Posterior cingulate gyrus (tissue), 11 donors: ENCODE measurements around the gene CXXC4.

Experiments used
- DNase-seq, 10 donors: peaks; one replicate each; pipeline versions ENCODE4 v3.0.0 to v3.0.0-alpha.2; 2020 to 2021; ENCODE audit warnings: mixed read lengths in 3 of 10
- intact Hi-C: fragments of 100-400 bp; cut with DNase I; formaldehyde crosslinking; loops from one replicate; pipeline ENCODE4 v1.15.1; 2023

The CXXC4 gene

GRCh38 chr4:104494822-104495559, at the start of gene CXXC4:
Gene CXXC4 (minus strand): TSS chr4:104494894. CDS start chr4:104491802, 3,092 bp downstream.
- peak; percentile 54 to 95 (median 69) for DNase-seq

DNA sequence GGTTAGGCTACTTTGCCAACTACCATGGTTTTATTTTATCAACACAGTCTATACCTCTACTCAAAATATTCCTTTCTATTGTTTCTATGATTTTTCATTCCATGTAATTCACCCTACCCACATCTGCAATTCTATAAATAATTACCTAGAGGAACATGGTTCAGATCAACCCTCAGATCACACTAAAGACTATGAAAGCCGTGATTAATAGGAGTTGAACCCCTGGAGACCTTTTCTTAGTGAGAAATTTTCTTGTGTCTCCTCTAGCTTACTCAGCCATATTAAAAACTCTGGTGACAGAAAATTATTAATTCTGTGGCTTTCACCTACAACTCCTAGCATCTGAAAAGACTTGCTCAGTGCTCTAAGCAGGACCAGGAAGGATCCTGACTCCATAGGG, 38.5 kb upstream of the CXXC4 start:
- intact Hi-C loops = no loop called here
- DNase-seq = no peak

More at GRCh38 chr4:104494822-104495559, at the start of gene CXXC4:
- intact Hi-C loops = no loop called here

DNA sequence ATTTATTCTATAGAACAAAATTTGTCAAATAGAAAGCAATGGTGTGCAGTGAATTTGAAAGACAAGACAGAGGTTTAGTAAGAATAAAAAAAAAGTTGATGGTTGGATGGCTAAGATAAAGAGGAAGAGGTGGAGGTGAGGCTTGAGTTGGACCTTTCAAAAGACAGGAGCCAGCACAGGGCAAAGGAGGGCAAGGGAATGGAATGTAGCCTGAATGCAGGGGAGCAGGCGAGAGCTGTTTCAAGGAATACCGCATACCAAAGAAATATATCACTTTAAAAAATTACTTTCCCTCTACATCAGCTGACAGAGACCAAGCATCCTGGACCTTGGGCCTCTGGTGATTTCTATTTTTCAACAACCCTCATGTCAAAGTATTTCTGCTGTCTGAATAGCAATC, 38.0 kb upstream of the CXXC4 start:
- no peak for DNase-seq
- intact Hi-C loops = no loop called here

DNA sequence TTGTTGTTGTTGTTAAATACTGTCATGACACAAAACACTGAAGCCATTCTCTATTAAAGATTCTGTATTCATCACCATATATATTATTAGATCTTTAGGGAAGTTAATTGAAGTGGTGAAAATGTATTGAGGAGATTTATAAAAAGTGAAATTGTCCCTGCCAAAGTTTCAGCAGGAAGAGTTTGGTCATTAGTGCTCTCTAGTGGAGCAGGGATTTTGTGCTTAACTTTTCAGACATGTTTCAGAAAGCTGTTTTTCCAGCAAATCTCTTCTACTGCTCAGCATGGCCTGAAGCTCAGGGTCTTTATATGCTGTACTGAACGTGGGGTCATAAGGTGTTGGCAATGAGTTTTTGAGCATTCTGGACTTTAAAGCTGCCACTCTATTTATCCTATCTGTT, 36.7 kb upstream of the CXXC4 start:
- intact Hi-C loops = no loop called here

GRCh38 chr4:104530426-104530825, 35.7 kb upstream of the CXXC4 start:
- intact Hi-C loops = no loop called here
- DNase-seq = no peak

More for the DNA sequence above, 36.7 kb upstream of the CXXC4 start:
- no peak for DNase-seq

GRCh38 chr4:104524591-104524990, 29.9 kb upstream of the CXXC4 start:
- intact Hi-C loops = no loop called here
- no peak for DNase-seq

- DNase-seq = no peak
- intact Hi-C loops = no loop called here
These were observed 29.3 kb upstream of the CXXC4 start for GRCh38 chr4:104524026-104524425.

DNA sequence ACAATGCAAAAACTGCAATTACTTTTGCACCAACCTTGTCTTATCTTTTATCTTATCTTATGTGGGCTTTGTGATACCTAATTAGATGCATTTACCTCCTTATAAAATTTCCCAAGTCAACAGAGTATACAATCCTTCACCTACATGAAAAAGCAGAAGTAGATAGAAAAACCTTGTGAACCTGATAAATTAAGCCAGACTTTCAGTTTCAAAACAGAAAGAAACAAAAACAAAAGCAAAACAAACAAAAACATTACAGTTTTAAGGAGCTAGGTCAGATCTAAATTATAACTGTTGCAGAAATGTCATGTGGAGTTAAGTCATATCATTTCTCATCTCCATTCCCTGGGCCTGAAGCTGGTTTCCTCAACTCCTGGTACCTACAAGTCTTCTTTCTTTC, 24.9 kb upstream of the CXXC4 start:
- DNase-seq = no peak
- intact Hi-C loops = no loop called here

DNA sequence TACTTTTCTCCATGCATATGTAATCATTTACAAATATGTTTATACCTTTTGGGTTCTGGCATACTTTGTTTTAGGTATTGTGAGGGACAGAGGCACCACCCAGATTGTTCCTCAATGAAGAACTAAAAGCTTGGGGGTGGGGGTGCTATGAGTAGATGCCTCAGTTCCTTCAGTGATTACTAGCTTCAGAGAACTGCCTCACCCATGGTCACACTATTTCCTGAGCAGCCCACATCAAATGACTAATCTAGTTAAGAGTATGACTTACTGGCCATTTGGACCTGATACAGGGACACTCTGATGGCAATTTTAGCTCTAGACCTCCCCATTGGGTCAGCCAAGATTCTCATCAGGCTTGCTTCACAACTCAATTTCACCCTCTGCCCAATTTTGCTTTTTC, 22.2 kb upstream of the CXXC4 start:
- DNase-seq = no peak
- intact Hi-C loops = no loop called here

- no peak for DNase-seq
- intact Hi-C loops = no loop called here
These were observed 13.5 kb upstream of the CXXC4 start for GRCh38 chr4:104508224-104508623.

- intact Hi-C loops = no loop called here
- DNase-seq = no peak
These were observed 12.4 kb upstream of the CXXC4 start for GRCh38 chr4:104507112-104507511.

GRCh38 chr4:104504536-104504935, 9.8 kb upstream of the CXXC4 start:
- intact Hi-C loops = no loop called here
- DNase-seq = no peak

GRCh38 chr4:104502471-104502870, 7.8 kb upstream of the CXXC4 start:
- no peak for DNase-seq
- intact Hi-C loops = no loop called here

GRCh38 chr4:104501290-104501689, 6.6 kb upstream of the CXXC4 start:
- no peak for DNase-seq

DNA sequence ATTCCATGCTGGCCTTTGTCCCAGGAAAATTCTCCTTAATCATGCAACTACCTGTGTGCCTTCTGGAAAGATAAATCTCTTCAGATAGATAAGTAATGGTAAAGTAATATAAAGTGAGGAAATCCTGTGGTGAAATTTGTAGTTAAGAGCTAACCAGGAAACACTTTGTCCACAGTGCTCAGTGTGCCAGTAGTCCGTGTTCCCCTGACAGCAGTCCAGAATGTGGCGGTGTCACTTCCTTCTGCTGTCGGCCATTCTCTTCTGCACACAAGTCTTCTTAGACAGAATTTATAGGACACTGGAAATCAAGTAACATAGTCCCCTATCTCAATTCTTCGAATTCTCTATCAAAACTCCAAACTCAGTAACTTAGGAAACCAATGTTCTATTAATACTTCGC, 5.7 kb upstream of the CXXC4 start:
- intact Hi-C loops = no loop called here
- peak in 3 of 10 donors; percentile 21 to 61 (median 26) for DNase-seq

More at GRCh38 chr4:104501290-104501689, 6.6 kb upstream of the CXXC4 start:
- intact Hi-C loops = no loop called here

GRCh38 chr4:104494185-104494584, 509 bp downstream of the CXXC4 start:
- DNase-seq = no peak
- intact Hi-C loops = no loop called here

DNA sequence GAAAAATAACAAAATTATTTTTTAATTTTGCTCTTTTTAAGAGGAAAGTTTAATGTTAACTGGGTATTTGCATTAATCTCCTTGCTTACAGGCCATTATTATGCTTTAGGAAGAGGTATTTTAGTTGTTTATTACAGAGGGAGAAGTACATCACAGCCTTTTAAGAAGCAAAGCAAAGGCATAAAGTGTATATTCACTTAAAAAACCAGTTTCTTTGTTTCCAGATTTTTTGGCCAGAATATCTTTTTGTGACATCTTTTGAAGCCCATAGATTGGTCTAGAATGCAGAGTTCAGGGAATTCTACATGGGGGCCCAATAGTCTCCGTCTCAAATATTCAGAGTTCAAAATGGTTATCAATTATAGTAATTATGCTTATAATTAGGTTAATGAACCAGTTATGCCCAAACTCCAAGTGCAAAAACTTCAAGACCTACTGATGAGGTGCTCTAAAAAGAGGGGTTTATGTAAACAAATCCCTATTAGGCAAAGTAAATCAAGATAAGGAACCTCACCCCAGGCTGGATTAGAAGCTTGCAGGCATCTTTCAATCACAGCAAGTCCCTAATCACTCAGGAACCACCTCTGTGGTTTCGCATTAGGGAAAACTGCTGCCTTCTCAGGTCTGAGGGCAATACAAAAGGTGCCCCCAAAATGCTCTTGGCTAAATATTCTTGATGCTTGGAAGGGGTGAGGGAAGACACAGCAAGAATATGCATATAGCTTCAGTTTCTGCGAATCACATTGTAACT, 1.4 kb downstream of the CXXC4 start:
- intact Hi-C loops = no loop called here
- DNase-seq = no peak

- DNase-seq = peak in 2 of 10 donors; percentile 9 to 33
- intact Hi-C loops = no loop called here
These were observed 2.4 kb downstream of the CXXC4 start for GRCh38 chr4:104492183-104492771.

GRCh38 chr4:104491481-104492182, 3.1 kb downstream of the CXXC4 start:
- peak; percentile 49 to 95 (median 62) for DNase-seq
- intact Hi-C loops = no loop called here

DNA sequence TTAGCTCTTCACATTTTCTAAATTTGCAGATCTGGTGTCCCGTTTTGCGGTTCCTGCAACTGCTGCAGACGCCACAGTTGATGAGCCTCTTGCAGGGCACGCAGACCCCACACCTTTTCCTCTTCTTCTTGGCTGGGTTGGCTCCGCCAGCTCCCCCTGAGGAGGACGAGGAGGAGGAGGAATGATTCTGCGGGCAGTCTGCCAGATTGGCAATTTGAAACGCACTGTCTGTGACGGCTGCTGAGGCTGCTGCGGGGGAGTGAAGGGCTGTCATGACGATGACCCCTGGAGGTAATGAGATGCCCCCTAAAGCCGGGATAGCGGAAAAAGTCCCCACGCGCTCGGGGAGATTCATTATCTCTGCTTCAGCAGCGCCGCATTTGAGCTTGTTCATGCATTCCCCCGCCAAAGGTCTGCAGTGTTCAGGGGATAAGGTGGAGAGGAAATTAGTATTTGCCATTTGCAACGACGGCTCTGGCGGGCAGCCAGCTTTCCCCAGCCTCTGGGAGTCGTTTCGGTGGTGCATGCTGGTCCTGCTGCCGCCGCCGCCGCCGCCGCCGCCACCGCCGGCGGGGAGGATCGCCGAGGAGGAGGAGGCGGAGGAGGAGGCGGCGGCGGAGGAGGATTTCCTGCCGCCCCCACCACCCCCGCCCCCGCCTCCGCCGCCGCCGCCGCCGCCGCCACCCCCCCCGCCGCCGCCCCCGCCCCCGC, 3.8 kb downstream of the CXXC4 start:
- DNase-seq = peak; percentile 58 to 94 (median 74)
- intact Hi-C loops = no loop called here
